H1 (cell line): Measurements from ENCODE around the gene ZBTB22. TPM values are rescaled to one million over a fixed set of nuclear protein-coding genes. Genes with fewer than 3 reads are reported as not detected.

Experiments used
- CTCF ChIA-PET: fragments of 300-600 bp; sonication (Branson Sonifier 250); formaldehyde crosslinking; loops from one replicate; lab custom pipeline; 2021; ENCODE audit not compliant: partially characterized antibody; lab: Charles Lee
- POLR2A ChIA-PET: fragments of 300-600 bp; sonication (Branson Sonifier 250); formaldehyde crosslinking; loops from one replicate; lab custom pipeline; 2021; ENCODE audit warnings: inconsistent platforms; ENCODE audit not compliant: partially characterized antibody; lab: Charles Lee
- DNase-seq, 2 experiments: peaks; one replicate each; pipeline versions ENCODE4 v3.0.0 to v3.0.0-alpha.2; 2010 to 2022; ENCODE audit warnings: low spot score in 2 of 2, low read depth in 1 of 2, mixed read lengths in 1 of 2
- FAIRE-seq: peaks from 2 replicates; lab custom pipeline; 2011; peaks lifted over from hg19 to GRCh38; lab: Jason Lieb, UNC
- H2AFZ ChIP-seq: 2 replicates; pipeline ENCODE4 v1.8.1; 2012; ENCODE audit warnings: low read length, inconsistent platforms
- H2AK5ac ChIP-seq: 2 replicates; pipeline ENCODE4 v1.6.1; 2013; ENCODE audit warnings: low read depth, low read length
- H2BK120ac ChIP-seq: replicated peaks from 2 replicates; pipeline ENCODE3; 2013; ENCODE audit warnings: low read depth, low read length, inconsistent platforms
- H2BK12ac ChIP-seq: 2 replicates; pipeline ENCODE4 v1.6.1; 2013; ENCODE audit warnings: low read depth, low read length
- H2BK15ac ChIP-seq: 2 replicates; pipeline ENCODE4 v1.6.1; 2013; ENCODE audit warnings: low read length
- H2BK20ac ChIP-seq: 2 replicates; pipeline ENCODE4 v1.6.1; 2013; ENCODE audit warnings: low read length
- H2BK5ac ChIP-seq: 2 replicates; pipeline ENCODE4 v1.6.1; 2013; ENCODE audit warnings: low read depth, low read length
- H3K14ac ChIP-seq: 2 replicates; pipeline ENCODE4 v1.6.1; 2013; ENCODE audit warnings: inconsistent platforms; ENCODE audit not compliant: insufficient read length
- H3K18ac ChIP-seq: 2 replicates; pipeline ENCODE4 v1.6.1; 2013; ENCODE audit warnings: low read length; ENCODE audit errors: extremely low read depth
- H3K23ac ChIP-seq: 2 replicates; pipeline ENCODE4 v1.6.1; 2013; ENCODE audit warnings: inconsistent platforms; ENCODE audit not compliant: insufficient read length
- H3K23me2 ChIP-seq: 2 replicates; pipeline ENCODE4 v1.6.1; 2013; ENCODE audit warnings: low read depth, low read length
- H3K27ac ChIP-seq: 2 replicates; pipeline ENCODE4 v1.6.1; 2011; ENCODE audit warnings: low read depth, low read length, inconsistent platforms
- H3K27me3 ChIP-seq, 4 experiments: replicated peaks in 1 of 4; 1 replicate in 1 of 4; 2 replicates in 3 of 4; pipeline versions ENCODE4 v1.6.1 to v1.8.1; 2011 to 2013; ENCODE audit warnings: low read length in 3 of 4, mild to moderate bottlenecking in 3 of 4, inconsistent platforms in 2 of 4, mixed read lengths in 2 of 4, moderate library complexity in 1 of 4; ENCODE audit not compliant: control insufficient read depth in 3 of 4, insufficient read depth in 3 of 4; ENCODE audit errors: extremely low read depth in 1 of 4
- H3K36me3 ChIP-seq, 4 experiments: 2 replicates each; pipeline versions ENCODE4 v1.6.1 to v1.8.1; 2011 to 2013; ENCODE audit warnings: mild to moderate bottlenecking in 4 of 4, low read length in 3 of 4, moderate library complexity in 2 of 4, control low read depth in 1 of 4, inconsistent platforms in 1 of 4; ENCODE audit not compliant: insufficient read depth in 4 of 4, control insufficient read depth in 2 of 4
- H3K4ac ChIP-seq: replicated peaks from 2 replicates; pipeline ENCODE3; 2013; ENCODE audit warnings: low read length, low read depth, mixed read lengths, inconsistent platforms; ENCODE audit not compliant: insufficient read length
- H3K4me1 ChIP-seq, 4 experiments: replicated peaks in 1 of 4; 1 replicate in 1 of 4; 2 replicates in 3 of 4; pipeline versions ENCODE4 v1.6.1 to v1.8.1; 2011 to 2013; ENCODE audit warnings: low read length in 3 of 4, inconsistent platforms in 2 of 4, mixed read lengths in 1 of 4; ENCODE audit not compliant: insufficient read depth in 4 of 4, control insufficient read depth in 3 of 4
- H3K4me2 ChIP-seq, 2 experiments: 2 replicates each; pipeline versions ENCODE4 v1.6.1 to v1.8.1; 2011 to 2013; ENCODE audit warnings: low read depth in 2 of 2, low read length in 2 of 2, control low read depth in 1 of 2, inconsistent platforms in 1 of 2, mild to moderate bottlenecking in 1 of 2; ENCODE audit not compliant: insufficient read depth in 1 of 2
- H3K4me3 ChIP-seq, 4 experiments: fragments of 200-600, 300-600 bp in 1 of 4; sonication (generic), shearing (Covaris generic), sonication (Bioruptor Twin) in 1 of 4; 2 replicates each; pipeline versions ENCODE4 v1.5.1 to v1.8.1; 2011 to 2016; ENCODE audit warnings: low read length in 4 of 4, low read depth in 3 of 4, control low read depth in 2 of 4, inconsistent platforms in 2 of 4, mild to moderate bottlenecking in 2 of 4, mixed read lengths in 1 of 4, moderate library complexity in 1 of 4; ENCODE audit not compliant: insufficient read depth in 2 of 4; ENCODE audit errors: extremely low read depth in 1 of 4
- H3K56ac ChIP-seq: replicated peaks from 2 replicates; pipeline ENCODE3; 2013; ENCODE audit warnings: low read depth, mild to moderate bottlenecking, mixed read lengths, low read length, inconsistent platforms; ENCODE audit not compliant: insufficient read length
- H3K79me1 ChIP-seq: 2 replicates; pipeline ENCODE4 v1.6.1; 2013; ENCODE audit warnings: low read depth, low read length, control low read depth
- H3K79me2 ChIP-seq, 2 experiments: 2 replicates each; pipeline versions ENCODE4 v1.6.1 to v1.8.1; 2012 to 2013; ENCODE audit warnings: low read length in 2 of 2, mild to moderate bottlenecking in 2 of 2, inconsistent platforms in 1 of 2; ENCODE audit not compliant: insufficient read depth in 2 of 2, control insufficient read depth in 1 of 2
- H3K9ac ChIP-seq, 4 experiments: replicated peaks in 1 of 4; 1 replicate in 1 of 4; 2 replicates in 3 of 4; pipeline versions ENCODE4 v1.6.1 to v1.8.1; 2011 to 2013; ENCODE audit warnings: low read depth in 3 of 4, low read length in 3 of 4, control low read depth in 2 of 4, mild to moderate bottlenecking in 2 of 4, moderate library complexity in 2 of 4, inconsistent platforms in 1 of 4; ENCODE audit errors: extremely low read depth in 1 of 4
- H3K9me3 ChIP-seq, 2 experiments: 2 replicates each; pipeline versions ENCODE4 v1.6.1 to v1.8.1; 2012 to 2013; ENCODE audit warnings: mild to moderate bottlenecking in 2 of 2, moderate library complexity in 2 of 2, control low read depth in 1 of 2, inconsistent platforms in 1 of 2, low read depth in 1 of 2, low read length in 1 of 2, mixed read lengths in 1 of 2; ENCODE audit not compliant: insufficient read depth in 2 of 2
- H4K20me1 ChIP-seq, 2 experiments: replicated peaks in 1 of 2; 2 replicates each; pipeline versions ENCODE3 to v1.8.1; 2011 to 2013; ENCODE audit warnings: inconsistent platforms in 2 of 2, low read length in 2 of 2, mild to moderate bottlenecking in 1 of 2; ENCODE audit not compliant: insufficient read depth in 2 of 2, control insufficient read depth in 1 of 2
- H4K5ac ChIP-seq: 2 replicates; pipeline ENCODE4 v1.6.1; 2013; ENCODE audit warnings: low read length, low read depth, mixed read lengths, inconsistent platforms; ENCODE audit not compliant: insufficient read length
- H4K8ac ChIP-seq: 2 replicates; pipeline ENCODE4 v1.8.0; 2013; ENCODE audit warnings: mild to moderate bottlenecking, moderate library complexity, low read length, inconsistent platforms; ENCODE audit not compliant: insufficient read depth; ENCODE audit errors: extremely low read depth
- H4K91ac ChIP-seq: replicated peaks from 2 replicates; pipeline ENCODE3; 2013; ENCODE audit warnings: low read length, mixed read lengths, inconsistent platforms; ENCODE audit not compliant: insufficient read length
- BCL11A ChIP-seq, 2 experiments: IDR thresholded peaks; one replicate each; pipeline ENCODE4 v1.6.1; 2011; ENCODE audit warnings: low read depth in 2 of 2, low read length in 2 of 2, mild to moderate bottlenecking in 2 of 2
- BRCA1 ChIP-seq: IDR thresholded peaks from 2 replicates; pipeline ENCODE4 v1.6.1; 2012; ENCODE audit warnings: low read depth, low read length, improper control_type of control experiment
- CBX8 ChIP-seq: fragments of 300-800, 300-1000 bp; sonication (generic); IDR thresholded peaks from 2 replicates; pipeline ENCODE4 v1.7.1; 2016; ENCODE audit warnings: low read depth, low read length, borderline replicate concordance
- CEBPB ChIP-seq: IDR thresholded peaks from 2 replicates; pipeline ENCODE4 v1.6.1; 2012; ENCODE audit warnings: low read depth, low read length
- EGR1 ChIP-seq: IDR thresholded peaks from 2 replicates; pipeline ENCODE4 v1.6.1; 2011; ENCODE audit warnings: low read depth, low read length, borderline replicate concordance
- NANOG ChIP-seq: IDR thresholded peaks from 2 replicates; pipeline ENCODE4 v1.6.1; 2011; ENCODE audit warnings: low read length, low read depth, mild to moderate bottlenecking, inconsistent platforms; ENCODE audit not compliant: insufficient read depth, poor library complexity, severe bottlenecking
- RFX5 ChIP-seq: IDR thresholded peaks from 2 replicates; pipeline ENCODE4 v1.6.1; 2011; ENCODE audit warnings: low read depth, low read length, improper control_type of control experiment, borderline replicate concordance
- SIN3A ChIP-seq, 2 experiments: IDR thresholded peaks in 1 of 2; conservative IDR thresholded peaks in 1 of 2; 2 replicates each; pipeline ENCODE4 v1.6.1; 2011 to 2012; ENCODE audit warnings: low read length in 2 of 2, improper control_type of control experiment in 1 of 2, low read depth in 1 of 2, mild to moderate bottlenecking in 1 of 2
- SP4 ChIP-seq: IDR thresholded peaks from 2 replicates; pipeline ENCODE4 v1.6.1; 2012; ENCODE audit warnings: low read length, inconsistent platforms
- TAF1 ChIP-seq: IDR thresholded peaks from 2 replicates; pipeline ENCODE4 v1.6.1; 2011; ENCODE audit warnings: mild to moderate bottlenecking, low read depth, low read length
- YY1 ChIP-seq: IDR thresholded peaks from 2 replicates; pipeline ENCODE4 v1.6.1; 2011; ENCODE audit warnings: low read depth, mild to moderate bottlenecking, low read length
- WGBS, 2 experiments: shearing (Covaris generic) in 1 of 2; methylation state at CpG; one replicate each; pipeline versions ENCODE4 v1.1.6 to v1.1.7; 2013 to 2015; ENCODE audit warnings: low lambda C conversion rate in 2 of 2, mixed read lengths in 2 of 2, inconsistent platforms in 1 of 2, low coverage in 1 of 2, missing lambda C conversion rate in 1 of 2; ENCODE audit not compliant: insufficient replicate concordance in 2 of 2, insufficient coverage in 1 of 2, insufficient read length in 1 of 2; ENCODE audit errors: extremely low coverage in 1 of 2, missing lambda C conversion rate in 1 of 2; 5-methylcytosine and 5-hydroxymethylcytosine counted together
- polyA plus RNA-seq, 7 experiments: library from polyadenylated mRNA; depleted of rRNA in 3 of 7; stranded (reverse) in 5 of 7; unstranded in 2 of 7; fragments of >200 nt in 5 of 7; fragments of 200-250 nt in 2 of 7; gene quantifications; 1 replicate in 5 of 7; 2 replicates in 1 of 7; 4 replicates in 1 of 7; pipeline versions ENCODE4 v1.2.1 to v1.2.3, GENCODE V29; 2011 to 2013; ENCODE audit warnings: missing spikeins in 2 of 7, mixed read lengths in 2 of 7
- total RNA-seq: library from RNA; stranded (reverse); fragmentation: NEBNext Ultra II Directional; extraction: Animal tissue kit (Norgen Biotek cat#: 25700); gene quantifications from 2 replicates; pipeline ENCODE4 v1.2.1, GENCODE V29; 2021

Gene ZBTB22
- total and polyA plus RNA-seq, 2 of the 8 experiments (the other 6 are each of a cell fraction or from before 2014, with no cell fraction given), result 7.4 to 9.9 TPM

DNA sequence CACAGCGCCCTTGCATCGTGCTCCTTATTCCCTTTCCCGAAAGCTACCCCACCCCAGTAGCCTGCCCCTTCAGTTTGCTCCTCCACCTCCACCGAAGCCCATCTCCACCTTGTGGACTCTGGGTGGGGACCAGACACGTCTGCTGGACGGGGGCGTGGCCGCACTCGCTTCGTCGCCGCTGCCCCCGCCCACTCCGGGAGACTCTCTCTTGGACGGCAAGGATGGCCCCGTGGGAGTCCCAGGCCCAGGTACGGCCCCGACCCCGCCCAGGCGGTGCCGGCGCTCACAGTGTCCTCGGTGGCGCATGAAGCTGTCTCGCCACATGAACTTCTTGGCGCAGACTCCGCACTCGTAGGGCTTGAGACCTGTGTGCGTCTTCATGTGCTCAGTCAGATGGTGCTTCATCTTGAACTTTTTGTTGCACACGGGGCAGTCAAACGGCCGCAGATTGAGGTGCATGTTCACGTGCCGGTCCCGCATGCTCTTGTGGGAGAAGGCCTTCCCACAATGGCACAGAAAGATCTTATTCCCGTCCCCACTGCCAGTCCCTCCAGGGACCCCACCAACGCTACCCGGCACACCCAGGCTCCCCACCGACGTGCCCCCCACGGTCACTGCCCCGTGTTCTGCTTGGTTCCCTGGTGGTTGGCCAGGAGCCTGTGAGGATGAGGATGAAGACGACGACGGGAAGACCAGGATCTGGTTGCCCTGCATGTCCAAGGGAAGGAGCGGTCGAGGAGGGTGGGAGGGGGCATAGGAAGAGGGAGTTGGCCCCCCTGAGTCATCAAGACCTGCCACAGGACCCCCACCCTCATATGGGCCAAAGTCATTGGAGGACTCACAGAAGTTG lies 2.4 kb downstream of the ZBTB22 start:
- DNase-seq, result peak in 1 of 2 experiments; percentile 78
- Histone ChIP-seq H3K27me3 (no peaks in the 10 kb centered on the region), H3K23ac (no peak overlapping the region), H2AK5ac (peak overlapping the region; percentile 88; the same call in 1 of the 2 replicates), H3K9ac (no peak overlapping the region), H3K4me3 (peak overlapping the region; percentile 84 to 89 (median 88); a peak in 6 of 8 replicates), H3K36me3 (peaks cover 3 to 19% (median 14%) of the 10 kb centered on the region in 4 experiments; a peak in 7 of 8 replicates), H2BK5ac (peak overlapping the region; percentile 68), H3K56ac (peak overlapping the region; percentile 34), H2BK120ac (peak overlapping the region; percentile 44), H3K27ac (no peak overlapping the region), H3K4ac (no peak overlapping the region), H3K79me2 (peaks cover 0 to 9% of the 10 kb centered on the region in 2 experiments; a peak in 1 of 4 replicates), H3K4me1 (peaks cover 0 to 21% (median 12%) of the 10 kb centered on the region in 4 experiments; a peak in 6 of 7 replicates), H4K91ac (peak overlapping the region; percentile 52), H2BK12ac (0 out of 2 replicates have a peak overlapping the region, but pooled peaks have one; percentile 23), H4K5ac (no peak overlapping the region), H3K4me2 (peak overlapping the region; percentile 93 to 95), H4K8ac (no peak overlapping the region), H3K79me1 (no peaks in the 10 kb centered on the region), H3K14ac (no peak overlapping the region), H3K23me2 (peaks cover 26% of the 10 kb centered on the region), H2AFZ (no peak overlapping the region), H2BK20ac (peak overlapping the region; percentile 72; the same call in 1 of the 2 replicates), H2BK15ac (no peak overlapping the region; the same call in 1 of the 2 replicates), H4K20me1 (peaks cover 0 to 1% of the 10 kb centered on the region in 2 experiments), H3K18ac (peak overlapping the region; percentile 5; the same call in 1 of the 2 replicates), H3K9me3 (no peaks in the 10 kb centered on the region)
- no peak for FAIRE-seq
- WGBS, 2 experiments, result 34% methylated on average over 45 of the region's 47 CpGs; no CpG with 5 or more reads in 1 of the 2 experiments
- ChIA-PET POLR2A (interaction anchor here (0.6 to 6.3 kb wide), 6 partner anchors 14 to 63 kb away, joined by 3 to 30 read pairs (median 4); partner anchors contain the start of genes PFDN6, RPS18 and VPS52), CTCF (interaction anchor here (1.0 to 2.7 kb wide), 3 partner anchors 16 to 35 kb away, joined by 3 to 8 read pairs (median 3); partner anchors contain the start of gene RGL2)
- TF ChIP-seq YY1, result no peak
- 0 out of 4 replicates have a peak, but pooled peaks of 1 of the 2 experiments have one; percentile 20 for TF ChIP-seq SIN3A (conservative IDR thresholded peaks at IDR 0.05 in 1 of 2, IDR thresholded peaks at IDR 0.05 in 1 of 2; ENCODE audit: low read depth in 1 of 2, low read length in 2 of 2)
- no peak for TF ChIP-seq BCL11A (IDR thresholded peaks at IDR 0.05; ENCODE audit: low read depth in 2 of 2, low read length in 2 of 2)
- no peak for TF ChIP-seq BRCA1
- no peak for TF ChIP-seq CBX8
- no peak for TF ChIP-seq TAF1
- TF ChIP-seq CEBPB, result no peak
- no peak for TF ChIP-seq SP4
- TF ChIP-seq RFX5, result no peak
- no peak for TF ChIP-seq EGR1
- TF ChIP-seq NANOG, result no peak
